ENCODE measurements around the gene SPRED3. TPM values are rescaled to one million over a fixed set of nuclear protein-coding genes. Genes with fewer than 3 reads are reported as not detected.
"Not testable (repeated sequence)": the region's sequence is repeated elsewhere in the genome, so short reads cannot be mapped to it uniquely, and the experiment has no call there.

SPRED3 gene, protein sequence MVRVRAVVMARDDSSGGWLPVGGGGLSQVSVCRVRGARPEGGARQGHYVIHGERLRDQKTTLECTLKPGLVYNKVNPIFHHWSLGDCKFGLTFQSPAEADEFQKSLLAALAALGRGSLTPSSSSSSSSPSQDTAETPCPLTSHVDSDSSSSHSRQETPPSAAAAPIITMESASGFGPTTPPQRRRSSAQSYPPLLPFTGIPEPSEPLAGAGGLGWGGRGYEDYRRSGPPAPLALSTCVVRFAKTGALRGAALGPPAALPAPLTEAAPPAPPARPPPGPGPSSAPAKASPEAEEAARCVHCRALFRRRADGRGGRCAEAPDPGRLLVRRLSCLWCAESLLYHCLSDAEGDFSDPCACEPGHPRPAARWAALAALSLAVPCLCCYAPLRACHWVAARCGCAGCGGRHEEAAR
- polyA plus RNA-seq = under 1 TPM; 0.31 to 0.89 (median 0.34) TPM

DNA sequence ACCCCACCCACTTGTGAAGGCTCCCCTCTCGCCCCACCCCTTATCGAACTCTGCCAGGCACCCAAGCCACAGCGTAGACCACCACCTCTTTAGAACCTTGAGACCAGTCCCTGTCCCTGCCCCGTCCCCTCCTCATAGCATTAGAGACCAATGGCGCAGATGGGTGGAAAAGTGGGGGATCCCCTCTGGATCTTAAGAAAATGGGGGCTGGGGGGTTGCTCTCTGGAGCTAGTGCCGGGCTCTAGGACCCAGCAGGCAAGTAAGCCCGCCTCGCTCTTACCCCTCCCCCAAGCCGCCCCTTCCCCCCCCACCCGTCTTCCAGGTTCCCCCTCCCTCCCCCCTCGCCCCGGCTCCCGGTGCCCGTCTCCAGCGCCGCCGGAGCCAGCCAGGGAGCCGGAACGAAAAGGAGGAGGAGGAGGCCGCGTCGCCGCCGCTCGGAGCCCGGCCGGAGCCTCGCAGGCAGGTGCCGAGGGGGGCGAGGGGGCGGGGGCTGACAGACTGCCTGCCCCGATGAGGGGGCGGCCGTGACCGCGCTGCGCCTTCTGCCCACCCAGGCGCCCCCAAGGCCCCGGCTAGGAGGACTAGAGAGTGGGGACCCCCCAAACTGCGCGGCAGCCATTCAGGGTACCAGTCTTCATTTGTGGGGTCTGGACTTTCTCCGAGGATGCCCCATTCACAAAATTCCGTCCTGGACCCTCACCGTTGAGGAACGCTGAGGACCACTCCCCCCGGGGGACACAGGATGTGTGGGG is at the start of gene SPRED3:
TSS of gene SPRED3 (plus strand) at position 349 of the 752 bp plus-strand sequence. CDS start 1,606 bp downstream, outside the sequence.
- 0 to 1% (median 1%) methylated on average over 15 to 41 of the region's 46 CpGs for WGBS, 3 donors
- no peak within 1 kb of the TSS for H3K27ac ChIP-seq (ENCODE audit: low read depth, low read length)

DNA sequence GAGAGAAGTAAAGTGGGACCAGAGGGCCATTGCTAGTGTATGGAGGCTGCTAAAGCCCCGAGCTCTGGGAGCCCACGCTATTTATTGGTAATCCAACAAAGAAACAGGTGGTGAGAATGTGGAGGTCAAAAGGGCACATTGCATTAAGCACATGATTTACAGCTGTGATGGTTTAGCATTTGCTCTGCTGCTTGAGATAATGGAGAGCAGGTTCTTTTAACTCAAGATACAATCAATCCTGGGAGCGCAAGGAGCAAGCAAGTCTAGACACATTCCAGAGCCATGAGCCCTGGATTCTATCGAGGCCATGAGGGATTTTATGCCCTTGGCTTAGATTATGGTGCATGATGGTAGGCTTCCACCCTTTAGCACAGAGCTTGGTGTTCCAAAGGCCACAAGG is 49.5 kb upstream of the SPRED3 start:
- H3K27ac ChIP-seq (ENCODE audit: low read depth, low read length) = not testable (repeated sequence)
- 56 to 81% (median 80%) methylated on average over 4 of the region's 4 CpGs for WGBS, 3 donors

GRCh38 chr19:38340927-38341326 is 47.6 kb upstream of the SPRED3 start:
- no peak overlapping the region for H3K27ac ChIP-seq (ENCODE audit: low read depth, low read length)
- WGBS, 3 donors = 79 to 97% (median 96%) methylated on average over 2 of the region's 2 CpGs

DNA sequence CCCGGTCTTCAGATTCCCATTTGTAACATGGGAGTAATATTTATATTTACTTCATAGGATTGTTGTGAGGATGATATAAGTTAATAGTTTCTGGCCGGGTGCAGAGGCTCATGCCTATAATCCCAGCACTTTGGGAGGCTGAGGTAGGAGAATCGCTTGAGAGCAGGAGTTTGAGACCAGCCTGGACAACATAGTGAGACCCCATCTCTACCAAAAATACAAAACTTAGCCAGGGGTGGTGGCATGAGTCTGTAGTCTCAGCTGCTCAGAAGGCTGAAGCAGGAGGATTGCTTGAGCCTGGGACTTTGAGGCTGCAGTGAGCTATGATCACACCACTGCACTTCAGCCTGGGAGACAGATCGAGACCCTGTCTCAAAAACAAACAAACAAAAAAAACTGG is 41.7 kb upstream of the SPRED3 start:
- H3K27ac ChIP-seq (ENCODE audit: low read depth, low read length) = no peak overlapping the region
- WGBS, 3 donors = 80 to 91% (median 87%) methylated on average over 4 of the region's 4 CpGs

DNA sequence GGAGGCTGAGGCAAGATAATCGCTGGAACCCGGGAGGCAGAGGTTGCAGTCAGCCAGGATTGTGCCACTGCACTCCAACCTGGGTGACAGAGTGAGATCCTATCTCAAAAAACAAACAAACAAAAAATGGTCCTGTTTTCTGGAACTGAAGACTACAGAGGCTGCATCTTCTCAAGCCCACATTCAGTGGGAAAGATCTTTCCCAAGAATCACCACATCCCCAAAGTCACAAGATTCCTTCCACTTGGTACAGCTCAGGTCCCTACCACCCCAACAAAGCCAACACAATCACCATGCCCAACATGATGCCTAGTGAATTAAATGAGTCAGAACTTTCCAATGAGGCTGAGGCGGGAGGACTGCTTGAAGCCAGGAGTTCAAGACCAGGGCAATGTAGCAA is 37.6 kb upstream of the SPRED3 start:
- WGBS, 3 donors = 76 to 85% (median 77%) methylated on average over 3 of the region's 3 CpGs
- no peak overlapping the region for H3K27ac ChIP-seq (ENCODE audit: low read depth, low read length)

DNA sequence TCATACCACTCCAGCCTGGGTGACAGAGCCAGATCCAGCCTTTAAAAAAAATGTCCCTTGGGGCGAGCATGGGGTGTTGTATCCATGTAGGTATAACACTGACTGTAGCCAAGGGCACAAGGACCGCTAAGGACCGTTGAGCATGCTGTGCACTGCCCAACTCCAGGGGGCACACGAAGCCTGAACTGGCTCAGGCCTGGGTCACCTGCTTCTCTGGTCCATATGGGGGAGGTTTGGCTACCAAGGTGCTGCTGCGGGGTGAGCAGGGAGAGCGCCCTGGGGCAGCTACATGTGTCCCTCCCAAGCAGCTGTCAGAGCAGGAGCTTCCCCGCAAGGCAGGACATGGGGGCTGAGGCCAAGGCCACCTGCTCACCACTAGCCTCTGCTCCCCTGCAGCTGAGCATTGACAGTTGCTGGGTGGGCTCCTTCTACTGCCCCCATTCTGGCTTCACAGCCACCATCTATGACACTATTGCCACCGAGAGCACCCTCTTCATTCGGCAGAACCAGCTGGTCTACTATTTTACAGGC is 36.6 kb upstream of the SPRED3 start:
- 69 to 80% (median 76%) methylated on average over 9 of the region's 9 CpGs for WGBS, 3 donors
- H3K27ac ChIP-seq (ENCODE audit: low read depth, low read length) = no peak overlapping the region

DNA sequence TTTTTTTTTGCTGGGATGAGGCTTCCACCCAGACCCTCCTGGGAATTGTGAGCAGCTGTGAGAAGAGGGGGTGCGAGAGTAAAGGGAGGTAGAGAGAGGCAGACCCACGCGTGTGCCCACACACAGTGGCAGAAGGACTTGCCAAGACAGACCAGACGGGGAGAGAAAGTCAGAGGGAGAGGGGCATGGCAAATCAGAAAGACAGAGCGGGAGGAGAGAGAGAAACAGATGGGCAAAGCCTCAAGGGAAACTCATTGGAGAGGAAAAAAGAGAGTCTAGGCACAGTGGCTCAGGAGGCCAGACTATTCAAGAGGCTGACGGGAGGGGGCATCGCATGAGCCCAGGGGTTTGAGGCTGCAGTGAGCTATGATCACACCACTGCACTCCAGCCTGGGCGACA is 35.9 kb upstream of the SPRED3 start:
- WGBS, 3 donors = 68 to 80% (median 68%) methylated on average over 8 of the region's 8 CpGs
- no peak overlapping the region for H3K27ac ChIP-seq (ENCODE audit: low read depth, low read length)

DNA sequence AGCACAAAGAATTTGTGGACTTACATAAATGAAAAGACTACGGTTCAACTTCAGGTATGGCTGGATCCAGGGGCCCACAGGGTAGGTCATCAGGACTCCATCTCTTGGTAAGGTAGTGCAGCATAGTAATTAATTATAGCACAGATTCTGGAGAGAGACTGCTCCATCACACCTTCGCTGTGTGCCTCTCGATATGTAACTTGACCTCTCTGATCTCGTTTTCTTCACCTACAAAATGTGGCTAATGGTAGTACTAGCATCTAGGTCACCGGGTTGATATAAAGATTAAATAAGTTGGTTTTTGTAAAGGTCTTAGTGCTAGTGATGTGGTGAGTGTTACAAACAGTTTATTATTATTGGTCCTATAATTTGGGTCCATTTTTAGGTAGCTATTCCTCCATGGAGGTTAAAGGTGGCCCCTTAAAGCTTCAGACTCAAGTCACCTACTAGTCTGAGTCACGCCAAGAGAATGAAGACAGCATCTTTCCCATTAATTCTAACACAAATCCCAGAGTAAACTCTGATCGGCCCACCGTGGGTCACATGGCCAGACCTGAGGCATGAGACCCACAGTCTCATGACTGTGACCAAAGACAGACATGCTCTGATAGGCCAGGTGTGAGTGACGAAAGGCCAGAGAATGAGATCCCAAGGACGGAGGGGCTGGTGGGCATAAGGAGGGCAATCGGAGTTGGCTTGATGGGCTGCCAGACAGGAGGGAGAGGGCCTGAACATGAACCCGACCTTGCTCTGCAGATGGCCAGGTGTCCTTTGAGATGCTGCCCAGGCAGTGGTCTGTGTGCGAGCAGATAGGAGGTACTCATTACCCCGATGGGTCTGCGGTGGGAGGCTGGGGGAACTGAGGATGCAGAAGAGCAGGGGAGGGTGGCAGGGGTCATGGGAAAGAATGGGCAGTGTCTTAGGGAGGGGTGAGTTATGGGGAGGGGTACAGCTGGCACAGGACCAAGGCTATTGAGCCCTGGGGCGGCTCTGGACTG is 32.5 kb upstream of the SPRED3 start:
- H3K27ac ChIP-seq (ENCODE audit: low read depth, low read length) = no peak overlapping the region
- WGBS, 3 donors = 63 to 80% (median 79%) methylated on average over 16 of the region's 16 CpGs

- 29 to 37% (median 37%) methylated on average over 5 of the region's 5 CpGs for WGBS, 3 donors
- no peak overlapping the region for H3K27ac ChIP-seq (ENCODE audit: low read depth, low read length)
These were observed 30.4 kb upstream of the SPRED3 start for GRCh38 chr19:38358071-38358470.

GRCh38 chr19:38359242-38360021 is 29.1 kb upstream of the SPRED3 start:
- H3K27ac ChIP-seq (ENCODE audit: low read depth, low read length) = no peak overlapping the region
- 44 to 54% (median 51%) methylated on average over 18 of the region's 18 CpGs for WGBS, 3 donors

GRCh38 chr19:38360351-38360750 is 28.1 kb upstream of the SPRED3 start:
- WGBS, 3 donors = 69 to 82% (median 79%) methylated on average over 9 of the region's 9 CpGs
- H3K27ac ChIP-seq (ENCODE audit: low read depth, low read length) = no peak overlapping the region

DNA sequence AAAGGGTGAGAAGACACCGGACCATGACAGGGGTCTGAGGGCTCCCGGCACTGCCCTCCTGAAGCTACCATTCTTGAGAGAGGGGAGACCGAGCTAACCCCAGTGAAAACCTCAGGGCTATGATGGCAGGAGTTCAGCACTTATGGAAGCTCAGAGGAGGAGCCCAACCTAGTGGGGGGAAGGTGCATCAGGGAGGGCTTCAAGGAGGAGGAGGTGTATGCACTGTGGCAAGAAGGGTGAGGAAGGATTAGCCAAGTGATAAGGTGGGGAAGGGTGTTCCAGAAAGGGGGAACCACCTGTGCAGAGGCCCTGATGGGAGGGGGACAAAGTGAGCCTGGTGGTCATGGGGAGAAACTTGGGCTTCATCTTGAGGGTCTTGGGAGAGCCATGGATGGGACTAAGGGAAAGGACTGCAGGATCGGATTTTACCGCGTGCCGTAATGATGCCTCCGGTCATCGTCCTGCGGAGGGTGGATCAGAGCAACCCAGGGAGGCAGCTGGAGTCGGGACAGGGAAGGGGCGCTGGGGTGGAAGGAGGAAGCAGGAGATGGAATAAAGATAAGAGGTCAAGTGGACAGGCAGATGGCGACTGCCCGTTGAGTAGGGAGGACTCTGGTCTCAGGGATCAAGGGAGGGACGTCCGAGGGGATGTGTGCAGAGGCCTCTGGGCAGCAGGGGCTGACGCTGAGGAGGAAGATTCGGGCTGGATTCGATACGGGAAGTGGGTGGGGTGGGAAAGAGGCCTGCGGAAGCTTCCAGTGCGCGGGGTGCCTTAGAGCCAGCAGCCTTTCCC is 27.5 kb upstream of the SPRED3 start:
- WGBS, 3 donors = 13 to 25% (median 25%) methylated on average over 19 to 23 of the region's 23 CpGs
- no peak overlapping the region for H3K27ac ChIP-seq (ENCODE audit: low read depth, low read length)

- no peak overlapping the region for H3K27ac ChIP-seq (ENCODE audit: low read depth, low read length)
- 0 to 1% (median 1%) methylated on average over 32 to 37 of the region's 37 CpGs for WGBS, 3 donors
These were observed 26.8 kb upstream of the SPRED3 start for GRCh38 chr19:38361633-38362075.

- WGBS, 3 donors = 1 to 2% (median 2%) methylated on average over 59 to 68 of the region's 68 CpGs
- H3K27ac ChIP-seq (ENCODE audit: low read depth, low read length) = no peak overlapping the region
These were observed 26.2 kb upstream of the SPRED3 start for GRCh38 chr19:38362076-38362945.

- H3K27ac ChIP-seq (ENCODE audit: low read depth, low read length) = not testable (repeated sequence)
- 65 to 84% (median 83%) methylated on average over 14 to 15 of the region's 16 CpGs for WGBS, 3 donors
These were observed 25.4 kb upstream of the SPRED3 start for GRCh38 chr19:38362946-38363688.
